ENCODE measurements around the gene TRIP10.
"Not testable (repeated sequence)": the region's sequence is repeated elsewhere in the genome, so short reads cannot be mapped to it uniquely, and the experiment has no call there.

TRIP10 gene

DNA sequence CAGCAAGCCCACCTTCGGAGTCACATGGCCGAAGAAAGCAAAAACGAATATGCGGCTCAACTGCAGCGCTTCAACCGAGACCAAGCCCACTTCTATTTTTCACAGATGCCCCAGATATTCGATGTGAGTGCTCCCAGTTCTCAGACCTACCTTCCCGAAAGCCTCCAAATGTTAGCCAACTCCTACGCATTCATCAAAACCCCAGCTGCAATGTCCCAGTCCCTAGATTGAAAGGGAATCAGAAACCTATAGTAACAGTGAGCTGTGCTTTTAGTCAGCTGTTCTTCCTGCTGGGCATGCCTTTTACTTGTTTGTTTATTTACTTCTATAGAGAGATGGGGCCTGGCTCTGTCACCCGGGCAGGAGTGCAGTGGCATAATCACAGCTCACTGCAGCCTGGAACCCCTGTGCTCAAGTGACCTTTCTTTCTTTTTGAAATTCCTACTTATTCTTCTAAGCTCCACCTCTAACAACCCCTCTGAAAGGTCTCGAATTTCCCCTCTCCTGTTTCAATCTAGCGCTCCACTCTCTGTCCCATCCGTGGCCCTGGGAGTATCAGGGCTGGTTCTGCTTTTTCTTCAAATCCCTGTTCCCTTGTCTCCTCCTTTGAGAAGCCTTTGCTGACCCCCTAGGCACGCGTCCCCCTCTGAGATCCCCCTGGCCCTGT lies 4.4 kb downstream of the TRIP10 start:
- DNase-seq: no peak

GRCh38 chr19:6744381-6745301 lies 5.2 kb downstream of the TRIP10 start:
- peak; percentile 79 for DNase-seq

- no peak for DNase-seq
Observed at GRCh38 chr19:6745965-6746364, 6.5 kb downstream of the TRIP10 start.

GRCh38 chr19:6748543-6748942 lies 9.1 kb downstream of the TRIP10 start:
- not testable (repeated sequence) for DNase-seq

DNA sequence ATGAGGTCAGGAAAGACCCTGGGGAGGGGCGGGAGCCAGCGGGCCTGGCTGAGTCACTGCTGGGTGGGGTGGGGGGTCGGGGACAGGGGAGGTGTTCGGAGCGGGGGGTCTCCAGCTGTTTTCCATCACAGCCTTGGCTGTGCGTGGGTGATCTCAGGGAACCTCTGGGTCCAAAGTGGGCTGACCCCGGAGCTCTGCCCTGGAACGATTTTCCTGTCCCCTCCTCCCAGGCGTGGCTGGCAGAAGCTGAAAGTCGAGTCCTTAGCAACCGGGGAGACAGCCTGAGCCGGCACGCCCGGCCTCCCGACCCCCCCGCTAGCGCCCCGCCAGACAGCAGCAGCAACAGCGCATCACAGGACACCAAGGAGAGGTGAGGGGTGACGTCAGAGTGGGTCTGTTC lies 10.6 kb downstream of the TRIP10 start:
- no peak for DNase-seq

DNA sequence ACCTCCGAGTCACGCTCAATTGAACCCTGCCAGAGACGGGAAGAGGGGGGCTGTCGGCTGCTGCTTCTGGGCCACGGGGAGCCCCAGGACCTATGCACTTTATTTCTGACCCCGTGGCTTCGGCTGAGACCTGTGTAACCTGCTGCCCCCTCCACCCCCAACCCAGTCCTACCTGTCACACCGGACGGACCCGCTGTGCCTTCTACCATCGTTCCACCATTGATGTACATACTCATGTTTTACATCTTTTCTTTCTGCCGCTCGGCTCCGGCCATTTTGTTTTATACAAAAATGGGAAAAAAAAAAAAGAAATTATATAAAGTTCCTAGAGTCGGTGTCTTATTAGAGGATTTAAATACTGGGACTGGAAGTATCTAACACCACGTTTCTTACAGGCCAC lies 11.7 kb downstream of the TRIP10 start:
- no peak for DNase-seq

GRCh38 chr19:6752256-6753177 lies 13.0 kb downstream of the TRIP10 start:
- DNase-seq: no peak

- peak; percentile 47 for DNase-seq
Observed at GRCh38 chr19:6753178-6754031, 13.9 kb downstream of the TRIP10 start.

DNA sequence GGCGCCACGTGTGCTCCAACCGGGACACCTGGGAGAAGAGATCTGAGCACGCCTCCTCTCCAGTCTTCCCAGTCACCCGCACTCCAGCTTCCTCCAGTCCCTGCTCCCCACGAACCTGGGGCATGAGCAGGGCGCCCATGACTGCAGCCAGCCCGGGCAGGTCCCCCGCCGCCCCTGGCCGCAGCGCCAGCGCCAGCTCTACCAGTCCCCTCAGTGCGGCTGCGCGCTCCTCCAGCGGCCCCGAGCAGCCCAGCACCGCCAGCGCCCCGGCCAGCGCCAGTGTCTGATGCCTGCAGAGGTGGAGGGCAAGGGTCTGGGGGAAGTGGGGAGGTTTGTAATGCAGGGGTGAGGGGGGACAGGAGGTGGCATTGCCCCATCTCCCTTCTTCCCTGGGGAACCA lies 14.7 kb downstream of the TRIP10 start:
- no peak for DNase-seq

- DNase-seq: no peak
Observed at GRCh38 chr19:6754653-6755463, 15.4 kb downstream of the TRIP10 start.

DNA sequence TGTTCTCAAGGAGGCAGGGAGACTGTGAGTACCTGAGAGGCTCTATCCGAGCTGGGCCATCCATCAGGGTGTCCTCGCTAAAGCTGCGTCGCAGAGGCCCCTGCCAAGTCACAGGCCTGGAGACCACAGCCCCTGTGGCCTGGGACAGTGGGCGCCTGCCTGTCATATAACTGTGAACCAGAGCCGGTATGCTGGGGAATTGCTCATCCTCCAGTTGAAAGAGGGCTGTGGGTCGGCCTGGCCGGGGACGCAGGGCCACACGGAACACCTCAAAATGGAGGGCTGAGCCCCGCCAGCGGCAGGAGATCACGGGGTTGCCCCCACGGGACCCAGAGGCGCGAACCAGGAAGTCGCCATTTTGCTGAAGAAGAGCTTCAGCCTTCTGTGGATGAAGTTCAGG lies 21.1 kb downstream of the TRIP10 start:
- DNase-seq: no peak

- DNase-seq: no peak
Observed at GRCh38 chr19:6761053-6761676, 21.7 kb downstream of the TRIP10 start.

DNA sequence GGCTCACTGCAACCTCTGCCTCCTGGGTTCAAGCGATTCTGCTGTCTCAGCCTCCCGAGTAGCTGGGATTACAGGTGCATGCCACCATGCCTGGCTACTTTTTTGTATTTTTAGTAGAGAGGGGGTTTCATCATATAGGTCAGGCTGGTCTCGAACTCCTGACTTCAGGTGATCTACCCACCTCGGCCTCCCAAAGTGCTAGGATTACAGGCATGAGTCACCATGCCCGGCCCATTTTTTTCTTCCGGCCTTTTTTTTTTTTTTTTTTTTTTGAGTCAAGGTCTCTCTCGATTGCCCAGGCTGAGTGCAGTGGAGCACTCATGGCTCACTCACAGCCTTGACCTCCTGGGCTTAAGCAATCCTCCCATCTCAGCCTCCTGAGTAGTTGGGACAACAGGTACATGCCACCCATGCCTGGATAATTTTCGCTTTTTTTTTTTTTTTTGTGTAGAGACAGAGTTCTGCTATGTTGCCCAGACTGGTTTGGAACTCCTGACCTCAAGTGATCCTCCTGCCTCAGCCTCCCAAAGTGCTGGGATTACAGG lies 22.8 kb downstream of the TRIP10 start:
- DNase-seq: not testable (repeated sequence)

DNA sequence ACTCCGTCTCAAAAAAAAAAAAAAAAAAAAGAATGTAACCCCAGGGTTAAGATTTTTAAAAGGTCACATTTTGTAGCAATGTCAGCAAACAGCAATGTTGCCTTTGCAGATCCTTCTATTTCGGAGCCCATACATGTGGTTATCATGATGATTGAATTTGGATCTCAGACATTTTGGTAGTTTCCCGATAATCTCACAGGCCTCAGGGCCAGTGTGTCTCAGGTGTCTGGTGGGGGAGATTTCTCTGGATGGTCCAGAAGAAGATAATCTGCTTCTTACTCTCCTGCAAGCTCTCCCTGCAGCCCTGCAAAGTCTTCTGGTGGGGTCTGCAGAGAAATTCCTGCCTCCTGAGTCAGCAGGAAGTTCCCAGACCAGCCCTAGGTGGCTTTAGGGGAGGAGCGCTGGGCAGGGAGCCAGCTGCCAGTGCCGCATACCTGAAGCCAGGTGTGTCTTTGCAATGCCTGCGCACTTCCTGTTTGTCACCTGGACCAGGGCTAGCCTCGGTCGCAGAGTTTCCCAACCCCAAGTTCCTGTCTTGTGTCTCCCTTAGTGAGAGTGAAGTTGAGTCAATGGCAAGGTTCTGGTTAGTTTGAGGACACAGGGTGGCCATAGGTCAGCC lies 26.4 kb downstream of the TRIP10 start:
- no peak for DNase-seq

GRCh38 chr19:6766357-6767080 lies 27.0 kb downstream of the TRIP10 start:
- DNase-seq: no peak

- no peak for DNase-seq
Observed at GRCh38 chr19:6767081-6767356, 27.5 kb downstream of the TRIP10 start.

DNA sequence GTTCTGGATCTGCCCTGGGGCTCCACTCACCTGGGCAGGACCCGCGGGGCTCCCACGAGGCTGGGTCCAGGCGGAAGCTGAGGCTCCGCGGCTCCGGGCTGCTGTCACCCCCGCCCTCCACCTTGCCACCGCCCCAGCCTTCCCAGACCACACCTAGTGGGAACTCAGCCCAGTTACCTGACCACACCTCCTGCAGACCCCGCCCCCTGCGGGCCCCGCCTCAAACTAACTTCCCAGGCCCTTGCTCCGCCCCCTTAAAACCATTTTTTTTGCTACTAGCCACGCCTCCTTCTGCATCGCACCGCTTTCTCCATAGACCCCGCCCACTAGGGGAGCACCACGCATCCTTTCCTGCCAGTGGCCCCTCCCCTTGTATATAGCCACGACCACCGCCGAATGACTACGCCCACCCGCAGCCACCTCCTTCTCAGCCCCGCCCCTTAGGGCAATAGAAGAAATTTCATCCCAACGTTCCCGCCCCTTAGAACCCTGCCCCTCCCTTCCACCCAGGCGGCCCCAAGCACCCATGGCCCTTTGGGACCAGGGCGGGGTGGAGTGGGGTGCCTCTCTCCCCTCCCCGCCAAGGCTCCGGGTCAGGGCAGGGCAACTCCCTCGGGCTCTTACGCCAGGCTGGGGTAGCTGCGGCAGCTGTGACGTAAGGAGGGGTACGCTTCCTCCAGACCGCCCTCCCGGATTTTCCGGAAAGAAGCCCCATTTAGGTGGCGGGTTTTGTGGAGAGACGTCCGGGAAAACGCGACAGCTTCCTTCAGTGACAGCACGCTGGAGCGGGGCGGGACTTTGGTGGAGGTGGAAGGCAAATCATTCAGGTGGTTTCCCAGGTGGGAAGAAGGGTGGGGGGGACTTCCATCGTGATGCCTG lies 28.1 kb downstream of the TRIP10 start, which contains the start of gene SH2D3A:
Gene SH2D3A, minus strand, starts transcription at position 79 of the 879 bp plus-strand sequence. CDS start 3,687 bp downstream, outside the sequence.
- DNase-seq: peak; percentile 12

GRCh38 chr19:6768236-6768785 lies 28.8 kb downstream of the TRIP10 start:
- no peak for DNase-seq
